LNCaP clone FGC (cell line): ENCODE data around the gene SLC45A2.
"Not testable (repeated sequence)": the region's sequence is repeated elsewhere in the genome, so short reads cannot be mapped to it uniquely, and the experiment has no call there.

Source experiments
- DNase-seq: peaks from one replicate; pipeline ENCODE4 v3.0.0-alpha.2; 2011; ENCODE audit warnings: low read depth
- H3K4me3 ChIP-seq: 2 replicates; pipeline ENCODE4 v1.5.1; 2011; ENCODE audit warnings: mild to moderate bottlenecking, low read depth, low read length, control low read depth
- TF ChIP-seq, protein P1 (sequence below): IDR thresholded peaks from 2 replicates; pipeline ENCODE4 v1.5.1; 2012; ENCODE audit warnings: mild to moderate bottlenecking; ENCODE audit not compliant: control insufficient read depth, insufficient read depth; ENCODE audit errors: extremely low read depth

Gene SLC45A2

DNA sequence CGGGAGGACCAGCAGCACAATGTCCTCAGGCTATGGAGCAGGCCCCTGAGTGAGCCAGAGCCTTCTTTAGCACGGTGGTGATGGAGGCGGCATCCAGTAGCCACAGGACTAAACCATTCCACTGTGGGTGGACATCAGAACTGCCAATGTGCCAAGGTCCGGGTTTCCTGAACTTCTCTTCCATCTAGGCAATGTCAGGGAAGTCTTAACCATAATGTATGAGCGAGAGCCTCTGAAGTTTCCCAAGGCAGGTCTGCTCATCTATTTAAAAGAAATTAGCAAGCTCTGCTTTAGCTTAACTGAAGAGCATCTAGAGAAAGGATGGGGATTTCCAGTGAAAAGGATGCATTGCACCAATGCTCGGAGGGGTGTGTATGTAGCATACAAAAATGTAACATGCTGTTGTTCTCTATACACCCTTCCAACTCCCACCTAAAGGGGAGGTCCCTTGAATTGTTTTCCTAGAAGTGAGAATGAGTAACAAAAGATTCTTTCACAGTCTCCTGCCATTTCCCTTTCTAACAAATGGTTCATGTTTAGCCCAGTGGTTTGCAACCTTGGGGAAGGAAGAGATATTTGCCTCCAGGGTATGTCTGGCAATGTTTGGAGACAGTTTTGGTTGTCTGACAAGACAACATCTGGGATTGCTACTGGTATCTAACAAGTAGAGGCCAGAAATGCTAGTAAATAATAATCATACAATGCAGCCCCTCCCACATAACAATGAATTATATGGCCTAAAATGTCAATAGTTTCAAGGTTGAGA is 54.4 kb downstream of the SLC45A2 start:
- TF ChIP-seq, protein P1, sequence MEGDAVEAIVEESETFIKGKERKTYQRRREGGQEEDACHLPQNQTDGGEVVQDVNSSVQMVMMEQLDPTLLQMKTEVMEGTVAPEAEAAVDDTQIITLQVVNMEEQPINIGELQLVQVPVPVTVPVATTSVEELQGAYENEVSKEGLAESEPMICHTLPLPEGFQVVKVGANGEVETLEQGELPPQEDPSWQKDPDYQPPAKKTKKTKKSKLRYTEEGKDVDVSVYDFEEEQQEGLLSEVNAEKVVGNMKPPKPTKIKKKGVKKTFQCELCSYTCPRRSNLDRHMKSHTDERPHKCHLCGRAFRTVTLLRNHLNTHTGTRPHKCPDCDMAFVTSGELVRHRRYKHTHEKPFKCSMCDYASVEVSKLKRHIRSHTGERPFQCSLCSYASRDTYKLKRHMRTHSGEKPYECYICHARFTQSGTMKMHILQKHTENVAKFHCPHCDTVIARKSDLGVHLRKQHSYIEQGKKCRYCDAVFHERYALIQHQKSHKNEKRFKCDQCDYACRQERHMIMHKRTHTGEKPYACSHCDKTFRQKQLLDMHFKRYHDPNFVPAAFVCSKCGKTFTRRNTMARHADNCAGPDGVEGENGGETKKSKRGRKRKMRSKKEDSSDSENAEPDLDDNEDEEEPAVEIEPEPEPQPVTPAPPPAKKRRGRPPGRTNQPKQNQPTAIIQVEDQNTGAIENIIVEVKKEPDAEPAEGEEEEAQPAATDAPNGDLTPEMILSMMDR, result no peak
- DNase-seq, result no peak
- no peak overlapping the region for H3K4me3 ChIP-seq

DNA sequence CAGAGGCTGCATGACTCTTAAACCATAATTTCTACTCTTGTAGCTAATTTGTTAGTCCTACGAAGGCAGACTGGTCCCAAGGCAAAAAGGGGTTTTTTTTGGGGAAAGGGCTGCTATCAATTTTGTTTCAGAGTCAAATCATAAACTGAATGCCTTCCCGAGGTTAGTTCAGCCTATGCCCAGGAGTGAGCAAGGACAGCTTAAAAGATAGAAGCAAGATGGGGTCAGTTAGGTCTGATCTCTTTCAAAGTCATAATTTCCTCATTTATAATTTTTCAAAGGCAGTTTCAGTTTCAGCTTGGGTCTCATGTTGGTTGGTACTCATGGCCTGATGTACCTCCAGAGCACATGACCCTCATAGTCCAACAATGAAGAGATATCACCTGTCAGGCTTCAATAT is 56.2 kb downstream of the SLC45A2 start:
- TF ChIP-seq, protein P1, result no peak

DNA sequence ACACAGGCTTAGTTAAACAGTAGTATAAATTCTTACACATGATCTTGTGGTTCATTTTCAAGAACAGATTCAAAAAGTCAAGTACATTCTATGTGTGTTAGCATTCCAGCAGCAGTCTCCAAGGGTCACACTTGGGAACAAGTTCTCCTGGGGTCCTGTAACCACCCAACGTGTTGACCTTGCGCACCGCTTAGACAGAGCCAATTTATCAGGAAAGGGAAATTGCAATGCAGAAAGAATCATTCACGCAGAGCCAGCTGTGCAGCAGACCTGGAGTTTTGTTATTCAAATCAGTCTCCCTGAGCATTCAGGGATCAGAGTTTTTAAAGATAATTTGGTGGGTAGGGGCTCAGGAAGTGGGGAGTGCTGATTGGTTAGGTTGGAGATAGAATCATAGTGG is 56.8 kb downstream of the SLC45A2 start:
- TF ChIP-seq, protein P1, result no peak
- no peak for DNase-seq
- no peak overlapping the region for H3K4me3 ChIP-seq

More for the DNA sequence above, 56.2 kb downstream of the SLC45A2 start:
- no peak overlapping the region for H3K4me3 ChIP-seq
- DNase-seq, result no peak

DNA sequence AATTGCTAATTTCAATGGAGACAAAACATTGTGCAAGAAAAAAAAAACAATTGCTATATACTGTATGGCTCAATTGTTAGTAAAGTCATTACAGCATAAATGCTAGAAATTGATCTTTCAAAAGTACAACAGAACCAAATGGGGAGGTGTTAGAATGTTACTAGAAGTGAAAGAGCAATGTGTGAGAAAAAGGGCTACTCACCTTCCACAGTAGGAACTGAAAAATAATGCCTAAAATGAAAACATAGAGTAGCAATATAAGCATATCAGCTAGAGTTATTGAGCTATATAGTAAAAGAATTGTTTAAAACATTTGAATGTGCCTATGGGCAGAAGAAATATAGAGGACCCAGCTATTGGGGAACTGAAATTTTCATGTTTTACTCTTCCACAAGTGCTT is 59.2 kb downstream of the SLC45A2 start:
- TF ChIP-seq, protein P1, result no peak
- no peak for DNase-seq
- no peak overlapping the region for H3K4me3 ChIP-seq

DNA sequence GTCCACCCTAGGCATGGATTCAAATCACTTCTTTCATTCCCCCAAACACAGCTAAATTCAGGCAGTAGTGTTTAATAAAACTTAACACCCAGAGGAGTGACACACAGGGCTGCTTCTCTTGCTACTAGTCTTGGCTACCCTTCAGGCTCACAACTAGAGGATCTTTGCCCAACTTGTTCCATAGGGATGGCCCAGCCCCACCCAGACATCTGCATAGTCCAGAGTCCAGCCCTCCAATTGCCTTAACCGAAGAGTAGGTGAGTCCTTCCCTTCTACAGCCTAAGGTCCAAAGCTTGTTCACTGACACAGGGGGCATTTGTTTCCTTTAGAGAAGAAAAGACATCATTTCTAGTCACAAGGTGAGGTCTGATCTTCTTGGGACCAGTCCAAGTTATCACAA is 63.5 kb downstream of the SLC45A2 start:
- TF ChIP-seq, protein P1, result no peak
- no peak for DNase-seq
- H3K4me3 ChIP-seq, result no peak overlapping the region

DNA sequence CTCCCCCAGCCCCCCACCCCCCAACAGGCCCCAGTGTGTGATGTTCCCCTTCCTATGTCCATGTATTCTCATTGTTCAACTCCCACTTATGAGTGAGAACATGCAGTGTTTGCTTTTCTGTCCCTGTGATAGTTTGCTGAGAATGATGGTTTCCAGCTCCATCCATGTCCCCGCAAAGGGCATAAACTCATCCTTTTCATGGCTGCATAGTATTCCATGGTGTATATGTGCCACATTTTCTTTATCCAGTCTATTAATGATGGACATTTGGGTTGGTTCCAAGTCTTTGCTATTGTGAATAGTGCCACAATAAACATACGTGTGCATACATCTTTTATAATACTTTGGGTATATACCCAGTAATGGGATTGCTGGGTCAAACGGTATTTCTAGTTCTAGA is 69.6 kb downstream of the SLC45A2 start:
- not testable (repeated sequence) for DNase-seq, H3K4me3 ChIP-seq

DNA sequence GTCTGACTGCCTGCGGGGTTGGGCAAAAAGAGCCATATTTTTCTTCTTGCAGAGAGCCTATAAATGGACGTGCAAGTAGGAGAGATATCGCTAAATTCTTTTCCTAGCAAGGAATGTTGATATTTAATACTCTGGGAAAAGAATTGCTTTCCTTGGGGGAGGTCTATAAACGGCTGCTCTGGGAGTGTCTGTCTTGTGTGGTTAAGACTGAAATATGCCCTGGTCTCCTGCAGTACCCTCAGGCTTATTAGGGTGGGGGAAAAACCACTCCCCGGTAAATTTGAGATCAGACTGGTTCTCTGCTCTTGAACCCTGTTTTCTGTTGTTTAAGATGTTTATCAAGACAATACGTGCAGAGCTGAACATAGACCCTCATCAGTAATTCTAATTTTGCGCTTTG is 78.2 kb downstream of the SLC45A2 start:
- H3K4me3 ChIP-seq, DNase-seq: not testable (repeated sequence)

DNA sequence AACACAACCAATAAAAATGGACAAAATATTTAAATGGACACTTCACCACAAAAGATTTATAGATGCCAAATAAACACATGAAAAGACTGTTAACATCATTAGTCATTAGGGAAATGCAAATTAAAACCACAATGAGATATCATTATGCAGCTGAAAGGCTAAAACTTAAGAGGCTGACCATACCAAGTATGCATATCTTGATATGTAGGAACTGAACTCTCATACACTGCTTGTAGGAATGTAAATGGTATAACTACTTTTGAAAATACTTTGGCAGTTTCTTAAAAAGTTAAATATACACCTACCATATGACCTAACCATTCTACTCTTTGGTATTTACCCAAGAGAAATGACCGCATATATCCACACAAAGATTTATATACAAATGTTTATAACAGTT is 79.1 kb downstream of the SLC45A2 start:
- H3K4me3 ChIP-seq, result no peak overlapping the region
- no peak for DNase-seq
- TF ChIP-seq, protein P1, result no peak
